ENCODE measurements around the gene PLBD1. TPM values are rescaled to one million over a fixed set of nuclear protein-coding genes. Genes with fewer than 3 reads are reported as not detected.

PLBD1 gene
- total and polyA plus RNA-seq, 2 experiments from 2014 or later, result 9.0 to 10.0 TPM

GRCh38 chr12:14591719-14592118, 24.0 kb upstream of the PLBD1 start:
- Histone ChIP-seq H3K9me3 (ENCODE audit: low read depth) (no peaks in the 10 kb centered on the region), H3K4me3 (no peak overlapping the region), H3K27me3 (no peaks in the 10 kb centered on the region), H3K4me1 (ENCODE audit: low read depth) (no peaks in the 10 kb centered on the region), H3K36me3 (no peaks in the 10 kb centered on the region), H3K27ac (no peak overlapping the region)
- TF ChIP-seq CTCF (IDR thresholded peaks at IDR 0.05; ENCODE audit: low read depth, low read length), result no peak
- DNase-seq (ENCODE audit: low read depth in 1 of 2, low spot score in 1 of 2), result no peak

GRCh38 chr12:14589169-14590004, 21.7 kb upstream of the PLBD1 start:
- H3K4me1 ChIP-seq (ENCODE audit: low read depth), result no peaks in the 10 kb centered on the region
- no peaks in the 10 kb centered on the region for H3K36me3 ChIP-seq
- H3K27ac ChIP-seq, result no peak overlapping the region
- no peak for DNase-seq (ENCODE audit: low read depth in 1 of 2, low spot score in 1 of 2)
- no peaks in the 10 kb centered on the region for H3K9me3 ChIP-seq (ENCODE audit: low read depth)
- no peaks in the 10 kb centered on the region for H3K27me3 ChIP-seq
- no peak overlapping the region for H3K4me3 ChIP-seq
- no peak for TF ChIP-seq CTCF (IDR thresholded peaks at IDR 0.05; ENCODE audit: low read depth, low read length)

GRCh38 chr12:14588571-14588970, 20.9 kb upstream of the PLBD1 start:
- no peak for DNase-seq (ENCODE audit: low read depth in 1 of 2, low spot score in 1 of 2)
- Histone ChIP-seq H3K4me3 (no peak overlapping the region), H3K36me3 (no peaks in the 10 kb centered on the region), H3K27ac (no peak overlapping the region), H3K4me1 (ENCODE audit: low read depth) (no peaks in the 10 kb centered on the region), H3K9me3 (ENCODE audit: low read depth) (no peaks in the 10 kb centered on the region), H3K27me3 (no peaks in the 10 kb centered on the region)
- no peak for TF ChIP-seq CTCF (IDR thresholded peaks at IDR 0.05; ENCODE audit: low read depth, low read length)

GRCh38 chr12:14578646-14579045, 11.0 kb upstream of the PLBD1 start:
- Histone ChIP-seq H3K9me3 (ENCODE audit: low read depth) (no peaks in the 10 kb centered on the region), H3K4me1 (ENCODE audit: low read depth) (no peaks in the 10 kb centered on the region), H3K27me3 (no peaks in the 10 kb centered on the region), H3K4me3 (no peak overlapping the region), H3K36me3 (no peaks in the 10 kb centered on the region), H3K27ac (no peak overlapping the region)
- no peak for DNase-seq (ENCODE audit: low read depth in 1 of 2, low spot score in 1 of 2)
- no peak for TF ChIP-seq CTCF (IDR thresholded peaks at IDR 0.05; ENCODE audit: low read depth, low read length)

- H3K27me3 ChIP-seq, result no peaks in the 10 kb centered on the region
- H3K4me1 ChIP-seq (ENCODE audit: low read depth), result no peaks in the 10 kb centered on the region
- H3K27ac ChIP-seq, result no peak overlapping the region
- H3K36me3 ChIP-seq, result no peaks in the 10 kb centered on the region
- peak in 1 of 2 donors; percentile 23 for DNase-seq (ENCODE audit: low read depth in 1 of 2, low spot score in 1 of 2)
- no peak for TF ChIP-seq CTCF (IDR thresholded peaks at IDR 0.05; ENCODE audit: low read depth, low read length)
- H3K4me3 ChIP-seq, result no peak overlapping the region
- no peaks in the 10 kb centered on the region for H3K9me3 ChIP-seq (ENCODE audit: low read depth)
These were observed 9.7 kb upstream of the PLBD1 start for GRCh38 chr12:14577344-14577743.
